Measurements from ENCODE around the gene HNRNPLL.

DNA sequence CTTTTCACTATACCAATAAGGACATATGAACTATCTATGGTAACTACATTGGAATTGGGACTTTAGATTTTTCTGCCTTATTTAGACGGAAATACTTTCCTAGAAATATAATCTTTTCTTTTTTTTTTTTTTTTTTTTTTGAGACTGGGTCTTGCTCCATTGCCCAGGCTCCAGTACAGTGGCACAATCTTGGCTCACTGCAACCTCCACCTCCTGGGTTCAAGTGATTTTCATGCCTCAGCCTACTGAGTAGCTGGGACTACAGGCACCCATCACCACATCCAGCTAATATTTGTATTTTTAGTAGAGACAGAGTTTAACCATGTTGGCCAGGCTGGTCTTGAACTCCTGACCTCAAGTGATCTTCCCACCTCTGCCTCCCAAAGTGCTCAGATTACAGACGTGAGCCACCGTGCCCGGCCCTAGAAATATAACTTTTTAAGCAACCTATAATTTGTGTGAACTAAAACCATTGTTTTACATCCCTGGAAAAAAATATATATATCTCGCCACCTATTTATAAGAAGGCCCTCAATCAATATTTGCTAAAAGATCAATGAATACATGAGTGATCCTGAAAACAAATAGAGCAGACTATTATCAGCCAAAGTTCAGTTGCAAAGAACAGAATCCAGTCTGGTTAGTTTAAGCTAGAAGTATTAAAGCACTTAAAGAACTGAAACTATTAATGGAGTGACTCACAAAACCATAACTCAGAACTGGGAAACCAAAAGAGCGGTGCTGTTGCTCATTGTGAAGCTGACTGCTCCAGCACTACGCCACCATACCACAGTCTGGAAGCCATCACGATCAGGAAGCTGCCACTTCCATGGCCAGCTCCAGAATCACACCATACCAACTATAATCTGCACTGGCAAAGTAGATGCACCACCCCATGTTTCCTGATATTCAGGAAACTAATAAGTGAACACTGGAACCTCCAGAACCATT is 8.4 kb upstream of the HNRNPLL start:
- TF ChIP-seq CTCF (conservative IDR thresholded peaks at IDR 0.05; ENCODE audit: low read depth, low read length) (no peak), EZH2 (IDR thresholded peaks at IDR 0.05; ENCODE audit: borderline replicate concordance, low read depth, low read length, poor library complexity, severe bottlenecking) (no peak)
